Measurements from ENCODE around the gene TXNDC9.

GRCh38 chr2:99278793-99279291 lies 57.3 kb downstream of the TXNDC9 start:
- TF ChIP-seq CTCF (IDR thresholded peaks at IDR 0.05) (no peak), POLR2A (IDR thresholded peaks at IDR 0.05) (no peak)
